Measurements from ENCODE around the gene GARNL3. TPM values are rescaled to one million over a fixed set of nuclear protein-coding genes. Genes with fewer than 3 reads are reported as not detected.

Gene GARNL3
- total RNA-seq, 4 donors from 2014 or later = 8.9 to 17.9 (median 12.2) TPM

DNA sequence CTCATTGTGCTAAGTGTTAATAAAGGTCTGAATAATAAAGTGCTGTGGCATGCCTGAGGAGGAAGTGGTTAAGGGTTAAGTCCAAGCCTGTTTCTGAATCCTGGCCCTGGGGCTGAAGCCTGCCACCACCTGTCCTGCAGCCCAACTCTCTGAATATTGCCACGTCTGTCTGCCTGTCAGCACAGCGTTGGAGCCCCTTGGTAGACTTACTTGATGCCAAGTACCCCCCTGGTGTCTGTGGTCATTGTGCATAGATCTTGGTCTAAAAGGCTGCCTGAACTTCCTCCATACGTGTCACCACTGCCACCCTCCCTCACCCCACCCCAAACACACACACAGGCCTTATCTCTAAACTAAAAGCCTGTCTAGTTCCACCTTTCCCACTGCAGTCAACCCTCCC lies 97.0 kb downstream of the GARNL3 start:
- H3K27me3 ChIP-seq = no peaks in the 10 kb centered on the region
- 67% methylated on average over 3 of the region's 3 CpGs for WGBS
- intact Hi-C loops (cut with DNase I) = no loop called here
- H3K4me3 ChIP-seq = no peak overlapping the region
- DNase-seq (ENCODE audit: extremely low spot score) = no peak
- peaks cover 0 to 5% (median 2%) of the 10 kb centered on the region in 4 donors for H3K4me1 ChIP-seq
- TF ChIP-seq, protein P1, sequence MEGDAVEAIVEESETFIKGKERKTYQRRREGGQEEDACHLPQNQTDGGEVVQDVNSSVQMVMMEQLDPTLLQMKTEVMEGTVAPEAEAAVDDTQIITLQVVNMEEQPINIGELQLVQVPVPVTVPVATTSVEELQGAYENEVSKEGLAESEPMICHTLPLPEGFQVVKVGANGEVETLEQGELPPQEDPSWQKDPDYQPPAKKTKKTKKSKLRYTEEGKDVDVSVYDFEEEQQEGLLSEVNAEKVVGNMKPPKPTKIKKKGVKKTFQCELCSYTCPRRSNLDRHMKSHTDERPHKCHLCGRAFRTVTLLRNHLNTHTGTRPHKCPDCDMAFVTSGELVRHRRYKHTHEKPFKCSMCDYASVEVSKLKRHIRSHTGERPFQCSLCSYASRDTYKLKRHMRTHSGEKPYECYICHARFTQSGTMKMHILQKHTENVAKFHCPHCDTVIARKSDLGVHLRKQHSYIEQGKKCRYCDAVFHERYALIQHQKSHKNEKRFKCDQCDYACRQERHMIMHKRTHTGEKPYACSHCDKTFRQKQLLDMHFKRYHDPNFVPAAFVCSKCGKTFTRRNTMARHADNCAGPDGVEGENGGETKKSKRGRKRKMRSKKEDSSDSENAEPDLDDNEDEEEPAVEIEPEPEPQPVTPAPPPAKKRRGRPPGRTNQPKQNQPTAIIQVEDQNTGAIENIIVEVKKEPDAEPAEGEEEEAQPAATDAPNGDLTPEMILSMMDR (IDR thresholded peaks at IDR 0.05) = no peak
- TF ChIP-seq POLR2A (IDR thresholded peaks at IDR 0.05; ENCODE audit: low read depth) (no peak), EP300 (IDR thresholded peaks at IDR 0.05) (no peak), POLR2AphosphoS5 (IDR thresholded peaks at IDR 0.05) (no peak)
- H3K27ac ChIP-seq (replicated peaks in 1 of 4) = no peak overlapping the region
- peaks cover 5 to 59% (median 37%) of the 10 kb centered on the region in 4 donors for H3K36me3 ChIP-seq
- H3K9me3 ChIP-seq = no peaks in the 10 kb centered on the region

GRCh38 chr9:127362829-127363228 lies 98.3 kb downstream of the GARNL3 start:
- no peak for DNase-seq (ENCODE audit: extremely low spot score)

DNA sequence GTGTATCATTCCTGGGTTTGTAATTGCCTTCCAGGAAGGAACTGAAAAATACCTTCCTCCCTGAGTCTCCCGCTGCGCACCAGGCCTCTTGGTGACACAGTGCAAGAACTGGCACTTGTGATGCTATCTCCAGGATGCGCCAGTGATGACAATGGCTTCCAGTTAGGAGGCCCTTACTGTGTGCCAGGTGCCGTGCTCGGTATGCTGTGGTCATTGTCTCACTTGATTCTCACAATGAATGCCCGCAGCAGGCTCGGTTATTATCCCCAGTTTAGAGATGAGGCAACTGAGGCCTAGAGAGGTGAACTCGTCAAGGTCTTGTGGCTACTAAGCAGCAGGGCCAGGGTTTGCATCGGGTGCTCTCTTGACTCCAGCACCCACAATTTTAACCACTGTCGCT lies 100.9 kb downstream of the GARNL3 start:
- H3K36me3 ChIP-seq = peaks cover 5 to 56% (median 22%) of the 10 kb centered on the region in 4 donors
- DNase-seq (ENCODE audit: extremely low spot score) = no peak
- 95% methylated on average over 8 of the region's 10 CpGs for WGBS
- H3K4me3 ChIP-seq = no peak overlapping the region
- intact Hi-C loops (cut with DNase I) = no loop called here
- H3K27ac ChIP-seq (replicated peaks in 1 of 4) = no peak overlapping the region
- TF ChIP-seq EP300 (IDR thresholded peaks at IDR 0.05) = no peak
- no peak for TF ChIP-seq POLR2AphosphoS5 (IDR thresholded peaks at IDR 0.05)
- no peak for TF ChIP-seq POLR2A (IDR thresholded peaks at IDR 0.05; ENCODE audit: low read depth)
- TF ChIP-seq, protein P1 (IDR thresholded peaks at IDR 0.05) = no peak
- no peaks in the 10 kb centered on the region for H3K9me3 ChIP-seq
- H3K4me1 ChIP-seq = no peaks in the 10 kb centered on the region
- H3K27me3 ChIP-seq = no peaks in the 10 kb centered on the region

More at GRCh38 chr9:127362829-127363228, 98.3 kb downstream of the GARNL3 start:
- H3K9me3 ChIP-seq = no peaks in the 10 kb centered on the region
- H3K36me3 ChIP-seq = peaks cover 4 to 50% (median 25%) of the 10 kb centered on the region in 4 donors
- H3K27ac ChIP-seq (replicated peaks in 1 of 4) = no peak overlapping the region
- H3K27me3 ChIP-seq = no peaks in the 10 kb centered on the region
- no peak overlapping the region for H3K4me3 ChIP-seq
- H3K4me1 ChIP-seq = peaks cover 0 to 5% (median 2%) of the 10 kb centered on the region in 4 donors
- WGBS = 95% methylated on average over 7 of the region's 7 CpGs
- intact Hi-C loops (cut with DNase I) = no loop called here
- TF ChIP-seq EP300 (IDR thresholded peaks at IDR 0.05) = no peak
- TF ChIP-seq, protein P1 (IDR thresholded peaks at IDR 0.05) = no peak
- no peak for TF ChIP-seq POLR2A (IDR thresholded peaks at IDR 0.05; ENCODE audit: low read depth)
- no peak for TF ChIP-seq POLR2AphosphoS5 (IDR thresholded peaks at IDR 0.05)

GRCh38 chr9:127366594-127366993 lies 102.0 kb downstream of the GARNL3 start:
- no peaks in the 10 kb centered on the region for H3K9me3 ChIP-seq
- H3K27ac ChIP-seq (replicated peaks in 1 of 4) = no peak overlapping the region
- no peak overlapping the region for H3K4me3 ChIP-seq
- intact Hi-C loops (cut with DNase I) = no loop called here
- no peaks in the 10 kb centered on the region for H3K27me3 ChIP-seq
- H3K4me1 ChIP-seq = no peaks in the 10 kb centered on the region
- 86% methylated on average over 7 of the region's 7 CpGs for WGBS
- TF ChIP-seq POLR2AphosphoS5 (IDR thresholded peaks at IDR 0.05) = no peak
- TF ChIP-seq, protein P1 (IDR thresholded peaks at IDR 0.05) = no peak
- TF ChIP-seq EP300 (IDR thresholded peaks at IDR 0.05) = no peak
- no peak for TF ChIP-seq POLR2A (IDR thresholded peaks at IDR 0.05; ENCODE audit: low read depth)
- peaks cover 5 to 60% (median 22%) of the 10 kb centered on the region in 4 donors for H3K36me3 ChIP-seq
- no peak for DNase-seq (ENCODE audit: extremely low spot score)

DNA sequence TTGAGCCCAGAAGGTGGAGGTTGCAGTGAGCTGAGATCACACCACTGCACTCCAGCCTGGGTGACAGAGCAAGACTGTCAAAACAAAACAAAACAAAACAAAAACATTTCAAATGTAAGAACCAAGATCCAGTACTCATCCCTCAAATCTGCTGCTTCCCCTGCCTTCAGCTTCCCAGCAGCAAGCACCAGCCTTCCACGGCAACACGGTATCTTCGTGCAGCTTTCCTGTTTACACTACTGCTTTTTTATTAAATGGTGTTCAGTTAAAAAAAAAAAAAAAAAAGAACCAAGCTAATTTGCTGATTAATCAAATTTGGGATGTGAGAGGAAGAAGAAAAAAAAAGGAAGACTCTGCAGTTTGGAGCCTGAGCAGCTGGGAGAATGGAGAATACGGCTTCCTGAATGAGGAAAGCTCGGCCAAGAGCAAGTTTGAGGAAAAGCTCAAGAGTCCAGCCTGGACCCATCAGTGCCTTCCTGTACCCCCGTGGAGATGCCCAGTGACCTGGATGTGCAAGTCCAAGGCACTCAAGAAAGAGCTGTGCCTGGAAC lies 104.4 kb downstream of the GARNL3 start:
- WGBS = 54% methylated on average over 6 of the region's 6 CpGs
- no peak for TF ChIP-seq POLR2AphosphoS5 (IDR thresholded peaks at IDR 0.05)
- no peak for TF ChIP-seq POLR2A (IDR thresholded peaks at IDR 0.05; ENCODE audit: low read depth)
- TF ChIP-seq, protein P1 (IDR thresholded peaks at IDR 0.05) = no peak
- TF ChIP-seq EP300 (IDR thresholded peaks at IDR 0.05) = no peak
- H3K27me3 ChIP-seq = no peaks in the 10 kb centered on the region
- no peak overlapping the region for H3K27ac ChIP-seq (replicated peaks in 1 of 4)
- H3K4me3 ChIP-seq = no peak overlapping the region
- peaks cover 5 to 43% (median 14%) of the 10 kb centered on the region in 4 donors for H3K36me3 ChIP-seq
- no peaks in the 10 kb centered on the region for H3K4me1 ChIP-seq
- no peaks in the 10 kb centered on the region for H3K9me3 ChIP-seq
- intact Hi-C loops (cut with DNase I) = no loop called here
- DNase-seq (ENCODE audit: extremely low spot score) = no peak
